HG02981 (cell line): Measurements from ENCODE around the gene ACAP3.
"Not testable (repeated sequence)": the region's sequence is repeated elsewhere in the genome, so short reads cannot be mapped to it uniquely, and the experiment has no call there.

Experiments used
- ATAC-seq: cut with Tn5 transposase; IDR thresholded peaks from one replicate; pipeline ENCODE4 v1.9.1; 2021; ENCODE audit warnings: mild to moderate bottlenecking, moderate library complexity; ENCODE audit not compliant: unreplicated experiment

Gene ACAP3

GRCh38 chr1:1248009-1248913, 59.5 kb downstream of the ACAP3 start:
- ATAC-seq = not testable (repeated sequence)

- ATAC-seq = no peak
Observed at GRCh38 chr1:1247341-1247913, 60.3 kb downstream of the ACAP3 start.

GRCh38 chr1:1246577-1247340, 61.0 kb downstream of the ACAP3 start, which contains the start of gene C1QTNF12:
Gene C1QTNF12 (minus strand): TSS chr1:1246722. CDS start chr1:1246690, 32 bp downstream.
- no peak for ATAC-seq

GRCh38 chr1:1245817-1246576, 61.7 kb downstream of the ACAP3 start:
- ATAC-seq = no peak

GRCh38 chr1:1245178-1245816, 62.4 kb downstream of the ACAP3 start:
- ATAC-seq = no peak

- ATAC-seq = no peak
Observed at GRCh38 chr1:1244192-1244811, 63.4 kb downstream of the ACAP3 start.

GRCh38 chr1:1243807-1244191, 63.9 kb downstream of the ACAP3 start:
- no peak for ATAC-seq

- ATAC-seq = no peak
Observed at GRCh38 chr1:1243266-1243660, 64.5 kb downstream of the ACAP3 start.

GRCh38 chr1:1242461-1243265, 65.1 kb downstream of the ACAP3 start:
- no peak for ATAC-seq
